Fibroblast of pulmonary artery (primary cell): ENCODE results near the gene DLG1.

Experiments used
- DNase-seq: peaks from one replicate; pipeline ENCODE4 v3.0.0-alpha.2; 2010; ENCODE audit warnings: low read depth
- H3K4me3 ChIP-seq: replicated peaks from 2 replicates; pipeline ENCODE4 v1.5.1; 2011; ENCODE audit warnings: low read depth, mild to moderate bottlenecking, control low read depth, low read length, moderate library complexity
- CTCF ChIP-seq: IDR thresholded peaks from 2 replicates; pipeline ENCODE4 v1.5.1; 2011; ENCODE audit warnings: mild to moderate bottlenecking, control low read depth, low read length, inconsistent platforms; ENCODE audit errors: missing control alignments

Gene DLG1

GRCh38 chr3:196997311-196997710 is 301.1 kb downstream of the DLG1 start:
- TF ChIP-seq CTCF, result no peak
- H3K4me3 ChIP-seq, result no peak overlapping the region
- no peak for DNase-seq

- no peak for TF ChIP-seq CTCF
- DNase-seq, result no peak
- no peak overlapping the region for H3K4me3 ChIP-seq
Measured at GRCh38 chr3:196996454-196997265, 301.8 kb downstream of the DLG1 start.

DNA sequence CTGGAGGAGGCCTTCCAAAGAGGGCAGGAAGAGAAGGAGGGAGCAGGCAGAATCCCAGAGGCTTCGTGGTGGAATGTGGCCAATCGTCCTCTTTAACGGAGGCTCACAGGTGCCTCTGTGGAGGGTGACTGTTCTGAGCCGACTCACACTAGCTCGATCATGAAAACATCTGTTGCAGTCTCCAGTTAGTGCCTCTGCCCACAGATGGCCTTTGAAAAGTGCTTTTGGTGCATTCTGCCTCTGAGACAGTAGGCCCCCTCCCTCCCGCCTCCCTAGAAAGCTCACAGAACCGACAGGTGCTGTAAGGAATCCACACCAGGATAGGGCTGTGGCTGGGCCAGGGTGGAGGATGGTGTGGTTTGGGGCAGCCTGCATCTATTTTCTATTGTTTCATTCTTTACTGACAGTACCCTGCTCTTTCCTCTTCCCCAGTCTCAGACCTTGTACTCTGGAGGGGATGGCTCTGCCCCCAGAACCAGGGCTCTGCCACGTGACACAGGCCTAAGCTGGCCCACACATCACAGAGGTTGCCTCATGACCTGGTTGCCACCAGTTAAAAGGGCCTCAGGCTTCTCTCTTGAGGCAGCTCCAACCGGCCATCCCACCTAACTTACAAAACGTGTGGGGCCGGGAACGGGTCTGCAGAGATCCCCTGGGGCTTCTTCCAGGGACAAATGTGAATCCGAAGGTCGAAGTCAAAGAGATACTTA is 302.6 kb downstream of the DLG1 start:
- DNase-seq, result no peak
- no peak for TF ChIP-seq CTCF

DNA sequence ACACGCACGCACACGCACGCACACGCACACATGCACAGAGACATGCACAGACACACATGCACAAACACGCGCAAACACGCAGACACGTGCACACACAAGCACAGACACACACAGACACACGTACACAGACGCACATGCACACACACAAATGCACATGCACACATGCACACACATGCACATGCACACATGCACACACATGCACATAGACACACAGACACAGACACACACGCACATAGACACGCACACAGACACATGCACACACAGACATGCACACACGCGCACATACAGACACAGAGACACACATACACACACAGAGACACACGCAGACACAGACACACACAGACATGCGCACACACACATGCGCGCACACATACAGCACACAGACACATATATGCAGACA is 303.4 kb downstream of the DLG1 start:
- no peak for DNase-seq
- TF ChIP-seq CTCF, result no peak
- no peak overlapping the region for H3K4me3 ChIP-seq

More for the DNA sequence above, 302.6 kb downstream of the DLG1 start:
- H3K4me3 ChIP-seq, result no peak overlapping the region

GRCh38 chr3:196994056-196994455 is 304.4 kb downstream of the DLG1 start:
- TF ChIP-seq CTCF, result no peak
- no peak for DNase-seq
- H3K4me3 ChIP-seq, result no peak overlapping the region
